ENCODE results near the gene PLEKHH2.

The PLEKHH2 gene

DNA sequence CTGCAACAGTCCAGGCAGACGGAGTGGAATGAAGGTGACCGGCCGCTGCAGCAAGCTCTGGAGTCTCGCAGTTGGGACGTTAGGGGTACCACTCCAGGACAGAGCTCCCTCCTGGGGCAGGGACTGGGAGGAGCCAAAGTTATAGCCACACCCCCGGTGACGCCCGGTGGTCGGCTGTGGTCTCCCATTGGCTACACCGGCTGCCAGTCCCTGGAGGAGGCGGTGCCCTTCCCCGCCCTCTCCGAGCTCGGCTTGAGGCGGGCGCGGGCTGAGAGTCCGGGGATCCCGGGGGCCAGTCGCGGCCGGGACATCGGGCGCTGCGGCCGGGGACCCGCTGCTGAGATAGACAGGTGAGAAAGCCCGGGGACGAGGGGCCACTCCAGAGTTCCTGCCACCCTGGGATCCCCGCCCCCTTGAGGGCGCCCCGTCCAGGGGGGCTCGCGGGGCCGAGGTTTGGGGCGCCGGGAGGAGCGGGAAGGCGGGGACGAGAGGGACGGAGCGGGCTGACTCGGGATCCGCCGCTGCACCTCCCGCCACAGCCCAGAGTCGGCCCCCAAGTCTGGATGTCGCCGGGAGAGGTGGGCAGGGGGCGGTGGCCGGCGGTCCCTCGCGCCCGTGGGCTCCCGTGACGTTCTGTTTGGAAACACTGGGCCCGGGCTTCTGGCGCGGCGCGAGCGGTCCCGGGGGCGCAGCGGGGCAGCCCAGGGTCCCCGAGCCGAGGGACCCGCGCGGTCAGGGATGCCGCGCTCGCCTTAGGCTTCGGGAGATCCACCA, at the start of gene PLEKHH2:
PLEKHH2 (plus strand) TSS at position 231 of the 774 bp plus-strand sequence. CDS start 7,414 bp downstream, outside the sequence.
- TF ChIP-seq, protein P1, sequence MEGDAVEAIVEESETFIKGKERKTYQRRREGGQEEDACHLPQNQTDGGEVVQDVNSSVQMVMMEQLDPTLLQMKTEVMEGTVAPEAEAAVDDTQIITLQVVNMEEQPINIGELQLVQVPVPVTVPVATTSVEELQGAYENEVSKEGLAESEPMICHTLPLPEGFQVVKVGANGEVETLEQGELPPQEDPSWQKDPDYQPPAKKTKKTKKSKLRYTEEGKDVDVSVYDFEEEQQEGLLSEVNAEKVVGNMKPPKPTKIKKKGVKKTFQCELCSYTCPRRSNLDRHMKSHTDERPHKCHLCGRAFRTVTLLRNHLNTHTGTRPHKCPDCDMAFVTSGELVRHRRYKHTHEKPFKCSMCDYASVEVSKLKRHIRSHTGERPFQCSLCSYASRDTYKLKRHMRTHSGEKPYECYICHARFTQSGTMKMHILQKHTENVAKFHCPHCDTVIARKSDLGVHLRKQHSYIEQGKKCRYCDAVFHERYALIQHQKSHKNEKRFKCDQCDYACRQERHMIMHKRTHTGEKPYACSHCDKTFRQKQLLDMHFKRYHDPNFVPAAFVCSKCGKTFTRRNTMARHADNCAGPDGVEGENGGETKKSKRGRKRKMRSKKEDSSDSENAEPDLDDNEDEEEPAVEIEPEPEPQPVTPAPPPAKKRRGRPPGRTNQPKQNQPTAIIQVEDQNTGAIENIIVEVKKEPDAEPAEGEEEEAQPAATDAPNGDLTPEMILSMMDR (IDR thresholded peaks at IDR 0.05), result no peak

DNA sequence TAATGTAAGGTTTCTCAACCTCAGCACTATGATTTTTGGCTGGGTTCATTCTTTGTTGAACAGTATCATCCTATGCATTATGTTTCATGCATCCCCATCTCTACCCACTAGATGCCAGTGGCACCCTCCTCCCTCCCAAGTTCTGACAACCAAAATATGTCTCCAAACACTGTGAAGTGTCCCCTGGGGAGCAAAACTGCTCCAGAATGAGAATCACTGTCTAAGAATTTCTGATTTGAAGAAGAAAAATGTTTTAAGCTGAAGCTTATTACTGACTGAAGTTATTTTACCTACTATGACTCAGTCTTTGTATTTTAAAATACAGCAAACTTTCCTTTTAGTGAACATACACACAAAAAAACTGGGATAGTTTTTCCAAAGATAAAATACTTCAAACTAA, 44.6 kb upstream of the PLEKHH2 start:
- TF ChIP-seq, protein P1 (IDR thresholded peaks at IDR 0.05), result no peak

DNA sequence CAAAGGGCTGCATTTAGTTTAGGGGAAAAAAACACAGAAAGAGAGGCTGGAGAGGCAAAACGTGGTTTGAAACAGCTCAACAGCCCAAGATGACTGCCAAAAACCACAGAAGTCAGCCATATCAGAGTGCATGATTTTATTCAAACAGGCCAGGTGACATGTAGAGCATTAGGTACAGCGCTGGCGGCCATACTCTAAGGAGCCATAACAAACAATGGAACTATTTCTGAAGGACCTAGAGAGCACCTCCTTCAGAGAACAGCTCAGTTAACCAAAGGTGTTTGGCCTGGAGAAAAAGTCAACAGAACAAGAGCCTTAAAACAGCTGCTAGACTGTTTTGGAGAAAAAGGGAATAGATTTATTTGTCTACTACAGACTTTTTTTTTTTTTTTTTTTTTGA, 43.8 kb upstream of the PLEKHH2 start:
- TF ChIP-seq, protein P1 (IDR thresholded peaks at IDR 0.05), result no peak

DNA sequence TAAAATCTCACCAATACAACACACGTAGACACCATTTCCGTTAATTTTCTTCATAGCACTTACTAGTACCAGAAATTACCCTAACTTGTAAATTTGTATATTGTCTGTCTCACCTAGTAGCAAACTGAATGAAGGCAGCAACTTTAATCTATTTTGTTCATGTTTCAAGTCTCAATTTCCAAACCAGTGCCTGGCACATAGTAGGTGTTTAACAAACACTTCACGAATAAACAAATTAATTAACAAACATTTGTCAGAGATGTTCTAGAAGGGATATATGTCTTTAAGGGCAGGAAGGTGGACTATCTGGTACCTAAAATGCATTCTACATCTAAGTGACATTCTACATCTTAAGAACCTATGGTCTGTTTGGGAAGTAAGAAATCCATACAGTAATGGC, 42.2 kb upstream of the PLEKHH2 start:
- TF ChIP-seq, protein P1 (IDR thresholded peaks at IDR 0.05), result no peak

DNA sequence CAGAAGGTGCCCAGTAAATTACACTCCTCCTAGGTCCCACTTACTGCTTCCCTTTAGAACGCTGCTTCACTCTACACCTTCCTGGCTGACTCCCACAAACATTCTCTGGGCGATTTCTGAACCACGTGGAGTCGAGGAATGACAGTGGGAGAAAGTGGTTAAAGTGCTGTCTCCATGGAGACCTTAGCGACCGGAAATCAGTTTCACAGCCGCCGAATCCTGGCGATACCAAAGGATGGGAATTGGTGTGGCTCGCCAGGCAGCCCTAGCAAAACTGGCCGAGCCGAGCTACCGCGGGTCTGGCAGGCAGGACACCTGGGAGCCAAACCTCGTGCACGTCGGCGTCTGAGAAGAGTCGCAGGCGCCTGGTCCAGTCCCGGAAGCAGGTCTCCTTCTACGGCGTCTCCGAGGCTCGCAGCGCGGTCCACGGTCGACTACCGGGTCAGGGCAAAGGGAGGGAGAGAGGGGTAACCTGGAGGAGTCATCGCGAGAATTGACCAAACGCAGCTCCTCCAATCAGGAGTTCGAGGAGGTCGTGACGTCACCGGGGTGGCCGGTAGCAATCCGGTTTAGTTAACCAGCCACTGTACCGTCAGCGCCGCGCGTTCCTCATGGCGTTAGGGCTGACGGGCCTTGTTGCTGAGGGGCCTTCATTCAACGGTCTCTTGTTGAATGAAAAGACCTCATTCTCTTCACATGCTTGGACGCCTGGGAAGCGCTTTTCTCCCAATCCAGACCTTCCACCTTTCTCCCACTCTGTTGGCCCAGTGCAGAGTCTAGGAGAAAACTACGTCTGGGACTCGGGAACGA, 41.3 kb upstream of the PLEKHH2 start, which contains the start of gene THADA:
THADA (minus strand) TSS at position 436 of the 810 bp plus-strand sequence. CDS start 3,646 bp downstream, outside the sequence.
- TF ChIP-seq, protein P1 (IDR thresholded peaks at IDR 0.05), result no peak

DNA sequence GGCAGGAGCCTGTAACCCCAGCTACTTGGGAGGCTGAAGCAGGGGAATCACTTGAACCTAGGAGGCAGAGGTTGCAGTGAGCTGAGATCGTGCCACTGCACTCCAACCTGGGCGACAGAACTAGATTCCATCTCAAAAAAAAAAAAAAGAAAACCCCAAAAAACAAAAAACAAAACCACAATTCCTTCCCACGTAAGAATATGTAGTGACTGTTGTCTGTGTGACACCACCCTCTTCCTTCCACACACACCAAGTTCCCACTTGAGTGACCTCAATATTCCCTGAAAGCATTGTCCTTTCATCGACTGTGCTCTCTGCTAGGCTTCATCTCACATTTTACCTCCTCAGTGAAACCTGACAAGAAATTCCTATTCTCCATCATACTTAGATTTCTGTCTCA, 32.4 kb upstream of the PLEKHH2 start:
- TF ChIP-seq, protein P1 (IDR thresholded peaks at IDR 0.05), result no peak

DNA sequence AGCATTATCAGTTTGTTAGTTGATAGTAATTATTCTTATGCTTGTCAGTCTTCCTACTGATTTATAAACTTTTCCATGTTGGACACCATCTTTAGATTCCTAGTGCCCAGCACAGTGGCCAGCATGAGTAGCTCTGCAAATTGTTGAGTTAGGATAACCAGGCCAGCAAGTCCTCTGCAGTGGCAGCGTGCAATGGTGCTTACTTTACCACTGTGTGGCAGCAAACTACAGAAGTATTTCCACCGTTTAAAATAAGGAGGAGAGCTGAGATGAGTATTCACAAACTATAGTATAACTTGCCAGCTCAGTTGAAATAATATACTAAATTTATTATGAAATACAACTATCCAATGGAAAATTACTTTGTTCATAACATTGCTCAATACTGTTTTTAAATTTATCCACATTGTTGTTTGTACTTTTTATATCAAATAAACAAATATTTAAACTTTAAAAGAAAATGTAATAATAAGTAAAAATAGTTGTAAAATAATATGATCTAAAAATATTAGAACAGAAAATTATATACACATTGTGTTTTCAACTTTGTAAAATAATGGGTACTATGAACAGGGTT, 31.9 kb upstream of the PLEKHH2 start:
- TF ChIP-seq, protein P1 (IDR thresholded peaks at IDR 0.05), result peak; percentile 50
